Endothelial cell of umbilical vein (primary cell): Measurements from ENCODE around the gene MGARP. TPM values are rescaled to one million over a fixed set of nuclear protein-coding genes. Genes with fewer than 3 reads are reported as not detected.

Source experiments
- BruUV-seq: library from RNA; stranded (reverse); fragments of 400-500 nt; replicated peaks from 2 replicates; lab custom pipeline; 2021; lab: Mats Ljungman, UMichigan
- CTCF ChIA-PET: fragments of 300-600, 350-600 bp; sonication (Branson Sonifier 250); formaldehyde crosslinking; loops from one replicate; lab custom pipeline; 2021; ENCODE audit warnings: antibody characterized with exemption, inconsistent platforms; lab: Charles Lee
- POLR2A ChIA-PET: fragments of 300-600, 350-600 bp; sonication (Branson Sonifier 250); formaldehyde crosslinking; loops from one replicate; lab custom pipeline; 2021; ENCODE audit warnings: antibody characterized with exemption, inconsistent platforms; lab: Charles Lee
- DNase-seq: peaks from one replicate; pipeline ENCODE4 v3.0.0-alpha.2; 2011; ENCODE audit warnings: low read depth, low spot score
- FAIRE-seq: peaks from 2 replicates; lab custom pipeline; 2011; peaks lifted over from hg19 to GRCh38; lab: Jason Lieb, UNC
- H2AFZ ChIP-seq: 2 replicates; pipeline ENCODE4 v1.6.0; 2012; ENCODE audit warnings: low read depth, low read length, control low read depth, inconsistent platforms
- H3K27ac ChIP-seq: 2 replicates; pipeline ENCODE4 v1.5.1; 2011; ENCODE audit warnings: low read depth, mild to moderate bottlenecking, control low read depth, low read length, moderate library complexity; ENCODE audit not compliant: insufficient read depth
- H3K27me3 ChIP-seq, 2 experiments: 2 replicates each; pipeline versions ENCODE4 v1.6.0 to v1.6.1; 2011; ENCODE audit warnings: low read length in 2 of 2, mixed read lengths in 1 of 2; ENCODE audit not compliant: control insufficient read depth in 2 of 2, insufficient read depth in 2 of 2
- H3K36me3 ChIP-seq, 2 experiments: 2 replicates in 1 of 2; 3 replicates in 1 of 2; pipeline ENCODE4 v1.5.1; 2011; ENCODE audit warnings: low read length in 2 of 2, mild to moderate bottlenecking in 1 of 2, moderate library complexity in 1 of 2; ENCODE audit not compliant: control insufficient read depth in 2 of 2, insufficient read depth in 2 of 2; ENCODE audit errors: extremely low read depth in 1 of 2
- H3K4me1 ChIP-seq: 3 replicates; pipeline ENCODE4 v1.5.1; 2011; ENCODE audit warnings: mild to moderate bottlenecking, low read length; ENCODE audit not compliant: control insufficient read depth, insufficient read depth; ENCODE audit errors: extremely low read depth
- H3K4me2 ChIP-seq: 2 replicates; pipeline ENCODE4 v1.6.1; 2011; ENCODE audit warnings: low read length, control low read depth, mixed read lengths; ENCODE audit not compliant: insufficient read depth
- H3K4me3 ChIP-seq, 3 experiments: fragments of 200-600 bp in 1 of 3; sonication (generic), shearing (Covaris generic) in 1 of 3; replicated peaks in 1 of 3; 2 replicates each; pipeline ENCODE4 v1.5.1; 2011 to 2016; ENCODE audit warnings: control low read depth in 3 of 3, low read length in 3 of 3, mild to moderate bottlenecking in 2 of 3, inconsistent platforms in 1 of 3, low read depth in 1 of 3, moderate library complexity in 1 of 3; ENCODE audit not compliant: insufficient read depth in 1 of 3
- H3K79me2 ChIP-seq: 2 replicates; pipeline ENCODE4 v1.6.0; 2012; ENCODE audit warnings: low read length, inconsistent platforms; ENCODE audit not compliant: control insufficient read depth, insufficient read depth
- H3K9ac ChIP-seq: replicated peaks from 2 replicates; pipeline ENCODE3; 2011; ENCODE audit warnings: low read length, control low read depth; ENCODE audit not compliant: insufficient read depth; ENCODE audit errors: extremely low read depth
- H3K9me1 ChIP-seq: replicated peaks from 3 replicates; pipeline ENCODE4 v1.6.0; 2011; ENCODE audit warnings: mild to moderate bottlenecking, low read length; ENCODE audit not compliant: control insufficient read depth, insufficient read depth; ENCODE audit errors: extremely low read depth
- H3K9me3 ChIP-seq: replicated peaks from 2 replicates; pipeline ENCODE4 v1.5.1; 2012; ENCODE audit warnings: low read length, inconsistent platforms; ENCODE audit not compliant: control insufficient read depth, insufficient read depth
- H4K20me1 ChIP-seq: replicated peaks from 2 replicates; pipeline ENCODE3; 2011; ENCODE audit warnings: mild to moderate bottlenecking, low read length; ENCODE audit not compliant: control insufficient read depth, insufficient read depth; ENCODE audit errors: extremely low read depth
- EZH2 ChIP-seq: IDR thresholded peaks from 2 replicates; pipeline ENCODE4 v1.6.1; 2012; ENCODE audit warnings: borderline replicate concordance, low read depth, mild to moderate bottlenecking, moderate library complexity, low read length, inconsistent platforms; ENCODE audit not compliant: severe bottlenecking
- FOS ChIP-seq: IDR thresholded peaks from 2 replicates; pipeline ENCODE4 v1.6.1; 2011; ENCODE audit warnings: mild to moderate bottlenecking, low read length, moderate library complexity, borderline replicate concordance; ENCODE audit not compliant: insufficient read depth
- GATA2 ChIP-seq: IDR thresholded peaks from 2 replicates; pipeline ENCODE4 v1.7.0; 2011; ENCODE audit warnings: low read depth, mild to moderate bottlenecking, moderate library complexity, mixed read lengths, low read length; ENCODE audit not compliant: insufficient read length, insufficient read depth
- JUN ChIP-seq: IDR thresholded peaks from 2 replicates; pipeline ENCODE4 v1.6.1; 2011; ENCODE audit warnings: borderline replicate concordance, low read depth; ENCODE audit not compliant: insufficient read length, insufficient read depth
- MYC ChIP-seq: IDR thresholded peaks from one replicate; pipeline ENCODE4 v1.6.1; 2011; ENCODE audit warnings: mild to moderate bottlenecking, low read depth, low read length
- POLR2A ChIP-seq: IDR thresholded peaks from 2 replicates; pipeline ENCODE4 v1.6.1; 2012; ENCODE audit warnings: low read depth, mild to moderate bottlenecking, control low read depth, low read length
- POLR2AphosphoS5 ChIP-seq: IDR thresholded peaks from 2 replicates; pipeline ENCODE4 v1.6.1; 2012; ENCODE audit warnings: low read depth, mild to moderate bottlenecking, control low read depth, low read length, moderate library complexity; ENCODE audit not compliant: insufficient read depth
- dilution Hi-C: fragments of 300-500 bp; cut with MboI; formaldehyde crosslinking; loops from one replicate; pipeline ENCODE4 v1.15.0; 2019; ENCODE audit warnings: low sequenced_read_pairs; ENCODE audit not compliant: extremely low pct_ligation_motif_present
- intact Hi-C: fragments of 100-400 bp; cut with micrococcal nuclease; formaldehyde crosslinking; loops from one replicate; pipeline ENCODE4 v1.10.0; 2022
- polyA plus RNA-seq, 4 experiments: library from polyadenylated mRNA; depleted of rRNA in 3 of 4; stranded (reverse) in 3 of 4; unstranded in 1 of 4; fragments of >200 nt; gene quantifications; 2 replicates each; pipeline versions ENCODE4 v1.2.1 to v1.2.3, GENCODE V29; 2011 to 2012; ENCODE audit warnings: missing spikeins in 1 of 4
- total RNA-seq: library from RNA; stranded (reverse); gene quantifications from 2 replicates; pipeline ENCODE4 v1.2.3, GENCODE V29; 2021
- TF ChIP-seq, protein P1 (sequence below): IDR thresholded peaks from 2 replicates; pipeline ENCODE4 v1.6.1; 2011; ENCODE audit not compliant: insufficient read depth, insufficient read length
- TF ChIP-seq, protein P2 (sequence below), 2 donors: IDR thresholded peaks; 1 replicate in 1 of 2; 2 replicates in 1 of 2; pipeline ENCODE4 v1.5.1; 2011; ENCODE audit warnings: low read length in 2 of 2, mild to moderate bottlenecking in 2 of 2, moderate library complexity in 2 of 2, control low read depth in 1 of 2, inconsistent platforms in 1 of 2, low read depth in 1 of 2; ENCODE audit not compliant: insufficient read depth in 1 of 2; ENCODE audit errors: extremely low read depth in 1 of 2

The MGARP gene
- total and polyA plus RNA-seq, 2 donors (not counting 3 experiments of a cell fraction or from before 2014, with no cell fraction given): 25.9 to 26.6 TPM

DNA sequence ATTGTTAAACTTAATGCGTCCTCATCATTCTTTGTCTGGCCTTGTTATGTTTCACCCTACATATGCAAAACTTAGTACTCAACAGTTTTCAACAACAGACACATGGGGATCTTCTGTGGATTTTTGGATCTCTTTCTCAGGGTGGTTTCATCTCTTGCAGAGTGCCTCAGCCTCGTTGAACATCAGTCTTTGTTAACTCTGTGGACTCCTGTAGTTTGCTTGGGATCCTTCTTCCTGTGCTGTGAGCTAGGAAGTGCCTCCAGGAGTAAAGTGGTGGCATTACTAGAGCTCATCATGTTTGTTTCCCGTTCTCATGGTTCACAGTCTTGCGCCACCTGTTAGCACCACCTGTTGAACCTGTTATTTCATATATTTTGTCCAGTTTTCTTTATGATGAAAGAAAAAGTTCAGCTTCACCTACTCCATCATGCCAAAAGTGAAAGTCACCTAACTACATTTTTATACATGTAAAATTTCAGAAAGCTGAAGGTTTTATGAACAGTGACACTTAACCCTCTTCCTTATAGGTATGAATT lies 49.7 kb upstream of the MGARP start:
- H2AFZ ChIP-seq: no peak overlapping the region
- no peak overlapping the region for H3K27ac ChIP-seq
- no peaks in the 10 kb centered on the region for H3K9me1 ChIP-seq
- BruUV-seq: no TSS peak
- no peaks in the 10 kb centered on the region for H3K9me3 ChIP-seq
- peaks cover 0 to 2% of the 10 kb centered on the region in 2 experiments for H3K36me3 ChIP-seq
- no peak overlapping the region for H3K4me2 ChIP-seq
- no peaks in the 10 kb centered on the region for H3K4me1 ChIP-seq
- no peak overlapping the region for H3K9ac ChIP-seq
- intact Hi-C loops: no loop called here
- ChIA-PET POLR2A (no interaction called here), CTCF (interaction anchor here (1.0 to 1.4 kb wide), 2 partner anchors 8 to 25 kb away, joined by 3 to 4 read pairs; no protein-coding TSS in a partner anchor)
- dilution Hi-C loops: no loop called here
- FAIRE-seq (no peak), DNase-seq (no peak)
- H4K20me1 ChIP-seq: peaks cover 2% of the 10 kb centered on the region
- no peaks in the 10 kb centered on the region for H3K27me3 ChIP-seq
- H3K4me3 ChIP-seq: no peak overlapping the region
- no peak for TF ChIP-seq POLR2AphosphoS5
- no peak for TF ChIP-seq POLR2A
- TF ChIP-seq FOS: no peak
- TF ChIP-seq JUN: no peak
- TF ChIP-seq, protein P1, sequence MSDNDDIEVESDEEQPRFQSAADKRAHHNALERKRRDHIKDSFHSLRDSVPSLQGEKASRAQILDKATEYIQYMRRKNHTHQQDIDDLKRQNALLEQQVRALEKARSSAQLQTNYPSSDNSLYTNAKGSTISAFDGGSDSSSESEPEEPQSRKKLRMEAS: no peak
- no peak for TF ChIP-seq EZH2
- TF ChIP-seq, protein P2, sequence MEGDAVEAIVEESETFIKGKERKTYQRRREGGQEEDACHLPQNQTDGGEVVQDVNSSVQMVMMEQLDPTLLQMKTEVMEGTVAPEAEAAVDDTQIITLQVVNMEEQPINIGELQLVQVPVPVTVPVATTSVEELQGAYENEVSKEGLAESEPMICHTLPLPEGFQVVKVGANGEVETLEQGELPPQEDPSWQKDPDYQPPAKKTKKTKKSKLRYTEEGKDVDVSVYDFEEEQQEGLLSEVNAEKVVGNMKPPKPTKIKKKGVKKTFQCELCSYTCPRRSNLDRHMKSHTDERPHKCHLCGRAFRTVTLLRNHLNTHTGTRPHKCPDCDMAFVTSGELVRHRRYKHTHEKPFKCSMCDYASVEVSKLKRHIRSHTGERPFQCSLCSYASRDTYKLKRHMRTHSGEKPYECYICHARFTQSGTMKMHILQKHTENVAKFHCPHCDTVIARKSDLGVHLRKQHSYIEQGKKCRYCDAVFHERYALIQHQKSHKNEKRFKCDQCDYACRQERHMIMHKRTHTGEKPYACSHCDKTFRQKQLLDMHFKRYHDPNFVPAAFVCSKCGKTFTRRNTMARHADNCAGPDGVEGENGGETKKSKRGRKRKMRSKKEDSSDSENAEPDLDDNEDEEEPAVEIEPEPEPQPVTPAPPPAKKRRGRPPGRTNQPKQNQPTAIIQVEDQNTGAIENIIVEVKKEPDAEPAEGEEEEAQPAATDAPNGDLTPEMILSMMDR (IDR thresholded peaks at IDR 0.05; ENCODE audit: extremely low read depth in 1 of 2, insufficient read depth in 1 of 2, low read depth in 1 of 2, low read length in 2 of 2): no peak
- no peak for TF ChIP-seq MYC
- TF ChIP-seq GATA2: no peak
- peaks cover 93% of the 10 kb centered on the region for H3K79me2 ChIP-seq
